SW480 (cell line): ENCODE data around the gene SMARCE1.

Experiments
- DNase-seq: peaks from one replicate; pipeline ENCODE4 v3.0.0-alpha.2; 2016; ENCODE audit warnings: low spot score

Gene SMARCE1

DNA sequence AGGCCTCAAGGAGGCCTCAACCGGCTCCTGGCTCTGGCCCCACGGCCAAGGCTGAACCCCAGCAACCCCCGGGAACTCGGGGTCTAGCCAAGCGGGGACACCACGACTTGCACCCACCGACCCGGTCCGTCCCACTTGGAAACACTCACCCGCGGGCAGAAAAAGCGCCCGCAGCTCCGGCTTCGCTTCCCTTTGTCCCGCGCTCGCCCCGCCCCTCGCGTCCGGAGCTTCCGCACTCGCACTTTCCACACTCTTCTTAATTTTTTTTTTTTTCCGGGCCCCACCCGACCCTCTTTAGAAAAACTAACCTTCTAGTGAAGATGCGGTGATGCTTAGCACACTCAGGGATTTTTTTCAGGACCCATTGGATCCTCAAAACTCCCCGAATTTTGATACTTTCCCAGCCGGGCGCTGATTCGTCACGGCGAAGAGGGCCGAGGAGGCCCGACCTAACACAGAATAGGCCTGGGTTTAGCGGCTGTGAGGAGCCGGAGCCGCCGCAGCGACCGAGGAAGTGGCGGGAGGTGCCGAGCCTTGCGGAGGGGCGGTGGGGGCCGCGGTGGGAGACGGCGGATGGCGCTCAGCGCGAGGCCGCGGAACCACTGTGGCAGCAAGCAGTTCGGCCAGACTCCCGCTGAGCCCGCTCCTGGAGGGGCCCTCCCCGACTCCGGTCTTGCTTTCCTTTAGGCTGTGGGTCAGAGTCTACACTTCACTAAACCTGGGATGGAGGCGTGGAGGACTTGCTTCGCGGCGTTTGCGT lies at the start of gene SMARCE1:
Gene SMARCE1 (minus strand): TSS at position 195 of the 760 bp plus-strand sequence. CDS start 2,016 bp downstream, outside the sequence.
- DNase-seq = peak; percentile 78

DNA sequence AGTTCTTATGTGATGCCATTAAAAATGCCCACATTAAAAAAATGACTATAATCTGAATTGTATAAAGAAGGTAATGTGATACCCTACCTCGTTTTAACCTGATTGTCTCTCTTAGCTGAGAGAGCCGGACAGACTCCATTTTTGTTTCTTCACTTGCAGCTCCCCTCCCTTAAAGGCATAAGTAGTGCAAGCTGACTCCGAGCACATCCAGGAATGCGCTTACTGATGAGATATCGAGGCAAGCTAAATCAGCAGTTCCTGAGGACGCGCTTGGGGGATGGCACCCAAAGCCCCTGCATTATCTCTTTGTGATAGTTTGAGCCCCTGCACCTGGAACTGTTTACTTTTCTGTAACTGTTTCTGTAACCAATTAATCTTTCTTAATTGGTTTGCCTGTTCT lies 49.7 kb upstream of the SMARCE1 start:
- no peak for DNase-seq

DNA sequence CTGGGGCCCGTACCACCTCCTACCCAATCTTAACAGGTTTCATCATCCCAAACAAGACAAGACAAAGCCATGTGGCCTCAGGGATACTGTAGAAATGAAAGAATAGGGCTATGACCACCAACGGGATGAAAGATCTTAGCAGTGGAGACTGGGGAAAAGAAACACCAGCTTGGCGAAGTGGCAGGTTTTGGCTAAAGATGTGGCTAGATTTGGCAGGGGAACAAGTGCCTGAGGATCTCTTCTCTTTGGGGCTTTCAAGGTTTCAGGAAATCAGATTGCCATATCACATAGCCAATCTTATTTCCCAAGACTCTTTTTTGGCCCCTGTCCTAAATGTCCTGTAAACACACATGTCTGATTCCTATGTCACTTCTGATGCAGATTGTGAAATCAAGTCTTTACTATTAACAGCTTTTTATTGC lies 49.0 kb upstream of the SMARCE1 start:
- DNase-seq = no peak

DNA sequence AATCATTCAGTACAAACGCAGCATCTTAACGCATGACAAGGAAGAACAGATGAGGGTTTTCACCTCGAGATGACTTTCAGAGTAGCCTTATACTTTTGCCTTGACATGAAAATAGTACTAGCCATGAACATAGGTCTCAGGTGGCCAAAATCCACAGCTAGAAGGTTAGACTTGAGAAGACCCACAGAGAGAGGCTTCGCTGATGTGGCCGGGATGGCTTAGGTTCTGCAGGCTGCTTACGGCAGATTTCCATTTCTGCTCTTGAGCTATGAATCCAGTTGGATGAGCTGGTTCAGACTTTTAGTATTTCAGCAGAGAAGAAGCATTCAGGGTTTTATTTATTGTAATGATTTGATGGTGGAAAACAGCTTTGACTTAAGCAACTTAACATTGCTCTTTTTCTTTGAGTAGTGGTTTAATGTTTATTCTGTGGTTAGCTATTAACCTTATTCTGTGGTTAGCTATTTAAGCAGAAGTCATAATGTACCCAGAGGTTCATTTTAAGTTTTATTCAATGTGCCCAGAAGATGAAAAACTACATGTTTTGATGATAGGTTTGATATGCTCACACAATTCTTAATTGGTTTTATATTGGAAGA lies 48.4 kb upstream of the SMARCE1 start:
- DNase-seq = no peak

DNA sequence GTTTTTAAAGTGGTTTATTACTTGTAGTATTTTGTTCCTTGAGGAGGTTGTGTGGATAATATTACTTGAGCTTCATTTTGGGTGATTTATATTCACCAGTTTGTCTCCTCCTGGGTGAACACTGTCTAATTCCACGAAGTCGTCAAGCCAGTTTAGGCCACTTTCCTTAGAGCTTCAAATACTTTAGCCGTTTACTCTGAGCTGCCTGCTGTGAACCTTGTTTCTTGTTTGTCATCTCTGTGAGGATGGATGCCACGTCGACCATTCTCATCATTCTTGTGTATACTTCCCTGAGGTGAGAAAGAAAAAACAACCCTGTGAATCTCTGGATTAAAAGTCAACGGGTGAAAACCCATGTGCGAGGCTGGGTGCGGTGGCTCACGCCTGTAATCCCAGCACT lies 47.0 kb upstream of the SMARCE1 start:
- DNase-seq = no peak

DNA sequence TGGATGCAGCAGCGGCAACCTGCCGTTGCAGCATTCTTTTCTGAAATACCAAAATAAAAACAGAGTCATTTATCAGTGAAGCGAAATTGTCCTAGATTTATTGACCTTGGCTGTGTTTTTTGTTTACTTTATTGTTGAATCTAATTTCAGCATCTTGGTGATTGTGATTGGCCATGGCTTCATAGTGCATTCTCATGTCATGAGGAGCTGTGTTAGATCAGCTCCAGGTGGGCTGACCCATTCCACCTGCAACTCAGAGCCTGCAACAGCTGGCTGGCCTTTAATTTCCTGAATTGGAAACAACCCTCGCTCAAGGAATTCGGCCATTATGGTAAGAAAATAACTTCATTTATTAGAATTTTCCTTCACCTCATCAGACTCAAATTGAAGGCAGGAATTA lies 39.5 kb upstream of the SMARCE1 start:
- DNase-seq = no peak

DNA sequence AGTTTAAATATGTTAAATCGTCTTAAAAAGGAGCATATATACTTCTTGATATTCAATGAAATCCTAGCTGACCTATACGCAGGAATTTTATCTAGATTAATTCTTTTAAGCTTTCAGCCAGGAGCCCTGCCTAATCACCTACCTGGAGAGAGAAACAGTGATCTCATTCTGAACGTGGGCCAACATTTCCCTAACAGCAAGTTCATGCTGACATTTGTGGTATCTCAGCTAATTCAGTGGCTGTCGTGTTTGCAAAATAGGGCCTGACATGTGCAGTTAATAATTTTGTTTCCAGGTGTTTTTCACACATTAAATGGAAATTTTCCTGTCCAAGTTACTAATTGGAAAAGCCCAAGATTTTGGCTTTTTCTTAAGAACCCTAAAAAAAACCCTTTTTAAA lies 38.6 kb upstream of the SMARCE1 start:
- no peak for DNase-seq

DNA sequence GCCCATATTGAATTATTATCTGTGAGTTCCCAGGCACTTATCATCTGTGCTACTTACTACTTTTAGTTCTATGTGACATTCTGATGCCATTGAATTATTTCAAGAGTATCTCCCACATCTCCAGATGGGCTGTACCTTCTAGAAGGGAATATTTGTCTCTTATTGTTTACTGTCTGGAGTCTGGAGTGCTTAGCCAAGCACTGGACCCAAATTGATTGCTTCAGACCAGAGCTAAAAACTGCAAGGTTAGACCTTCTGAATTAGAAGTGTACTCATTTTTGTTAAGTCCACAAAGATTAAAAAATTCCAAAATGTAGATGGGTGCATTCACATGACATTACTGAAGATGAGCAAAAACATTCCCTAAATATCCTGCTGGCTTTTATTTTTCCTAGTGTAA lies 33.4 kb upstream of the SMARCE1 start:
- no peak for DNase-seq

DNA sequence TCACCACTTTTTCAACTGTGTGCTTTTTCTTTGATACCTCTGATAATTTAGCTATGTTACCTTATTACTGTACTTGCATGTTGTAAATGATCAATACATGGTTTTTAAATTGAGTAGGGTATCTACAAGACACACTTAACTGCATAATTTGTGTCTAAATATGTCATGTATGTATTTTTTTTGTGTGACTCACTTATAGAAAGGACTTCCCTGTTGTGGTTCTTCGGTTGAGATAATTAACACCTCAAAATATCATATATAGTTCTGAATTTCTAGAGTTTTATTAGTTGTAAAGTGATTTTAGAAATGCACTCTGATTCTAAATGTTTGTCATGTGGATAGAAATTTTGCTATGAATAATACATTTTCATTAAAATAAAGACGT lies 31.9 kb upstream of the SMARCE1 start:
- DNase-seq = no peak

DNA sequence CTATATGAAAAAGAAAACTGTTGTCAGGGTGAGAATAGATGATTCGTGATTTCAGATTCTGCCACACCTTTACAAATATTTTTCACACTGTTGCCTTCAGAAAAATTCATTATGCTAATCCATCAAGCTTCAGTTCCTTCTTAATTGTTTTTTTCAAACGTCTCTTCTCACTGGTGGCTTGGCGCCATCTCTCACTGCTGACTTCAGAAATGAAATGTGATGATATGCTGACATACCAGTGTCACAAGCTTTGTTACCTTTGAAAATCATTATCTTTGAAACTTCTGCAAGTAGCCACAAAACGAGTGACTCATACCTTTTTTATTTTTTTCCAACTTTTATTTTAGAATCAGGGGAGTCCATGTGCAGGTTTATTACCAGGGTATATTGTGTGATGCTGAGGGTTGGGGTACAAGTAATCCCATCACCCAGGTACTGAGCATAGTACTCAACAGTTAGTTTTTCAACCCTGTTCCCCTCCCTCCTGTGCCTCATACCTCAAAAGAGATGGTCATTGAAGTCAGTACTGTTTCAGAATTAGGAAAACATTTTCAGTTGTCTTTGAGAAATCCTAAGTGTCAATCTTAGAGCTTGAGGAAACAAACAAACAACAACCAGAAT lies 31.4 kb upstream of the SMARCE1 start:
- peak; percentile 6 for DNase-seq

DNA sequence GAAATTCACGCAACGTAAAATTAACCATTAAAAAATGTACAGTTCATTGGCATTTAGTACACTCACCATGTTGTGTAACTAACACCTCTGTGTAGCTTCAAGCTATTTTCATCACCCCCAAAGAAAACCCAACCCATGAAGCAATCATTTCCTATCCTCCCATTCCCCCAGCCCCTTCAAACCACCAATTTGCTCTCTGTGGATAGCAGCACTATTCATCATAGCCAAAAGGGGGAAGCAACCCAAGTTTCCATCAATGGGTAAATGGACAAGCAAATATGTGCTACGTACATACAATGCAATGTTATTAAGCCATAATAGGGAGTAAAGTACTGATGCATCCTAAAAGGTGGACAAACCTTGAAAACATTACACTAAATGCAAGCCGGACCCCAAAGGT lies 28.3 kb upstream of the SMARCE1 start:
- no peak for DNase-seq

DNA sequence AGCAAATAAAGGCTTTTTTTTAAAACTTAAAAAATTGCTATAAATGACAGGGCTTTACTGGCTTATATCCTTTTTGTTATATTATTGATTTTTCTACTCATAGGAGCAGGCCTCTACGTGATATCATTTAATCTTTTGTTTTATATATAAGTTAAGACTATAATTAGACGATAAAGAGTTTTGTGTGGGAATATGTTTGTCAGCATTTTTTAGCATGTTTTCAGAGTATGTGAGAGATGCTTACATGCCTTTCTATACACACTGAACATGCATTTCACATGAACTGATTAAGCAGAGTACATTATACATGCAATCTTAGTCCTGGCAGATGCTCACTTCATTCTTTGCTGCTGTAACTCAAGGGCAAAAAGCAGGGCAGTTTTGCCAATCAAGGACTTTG lies 25.0 kb upstream of the SMARCE1 start:
- DNase-seq = no peak

DNA sequence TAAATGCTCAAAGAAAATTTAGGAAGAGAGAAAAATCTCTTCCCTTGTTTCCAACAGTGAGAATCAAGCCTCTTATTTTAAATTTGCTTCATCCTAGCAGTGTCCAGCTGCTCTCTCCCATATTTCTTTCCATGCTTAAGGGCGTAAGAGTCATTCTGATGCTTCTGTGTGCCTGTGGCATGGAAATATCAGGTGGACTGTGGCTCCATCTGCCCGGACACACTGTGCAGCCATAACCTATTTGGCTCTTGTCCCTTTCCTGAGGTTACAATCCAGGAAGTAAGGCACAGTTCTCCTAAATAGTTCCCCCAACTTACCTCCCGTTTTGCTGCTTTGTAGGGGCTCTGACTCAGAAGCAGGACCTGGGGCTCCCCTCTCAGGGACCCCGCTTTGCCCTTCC lies 23.7 kb upstream of the SMARCE1 start:
- DNase-seq = no peak

DNA sequence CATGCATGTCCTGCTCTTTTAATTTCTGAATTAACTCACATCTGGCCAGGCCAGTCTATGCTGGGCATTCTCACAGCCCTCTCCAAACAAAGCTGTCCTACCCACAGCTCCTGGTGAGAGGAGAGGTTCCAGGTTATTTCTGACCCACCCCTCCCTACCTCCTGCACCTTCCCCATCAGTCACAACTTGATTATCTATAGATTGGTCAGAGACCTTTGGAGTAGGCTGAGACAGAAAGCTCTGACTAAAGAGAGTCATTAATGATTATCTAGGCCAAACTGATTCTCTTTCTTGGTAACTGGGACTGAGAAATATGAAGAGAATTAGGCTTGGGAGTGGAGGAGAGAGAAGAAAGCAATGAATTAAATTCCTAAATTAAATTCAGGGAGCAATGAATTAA lies 18.7 kb upstream of the SMARCE1 start:
- DNase-seq = no peak

DNA sequence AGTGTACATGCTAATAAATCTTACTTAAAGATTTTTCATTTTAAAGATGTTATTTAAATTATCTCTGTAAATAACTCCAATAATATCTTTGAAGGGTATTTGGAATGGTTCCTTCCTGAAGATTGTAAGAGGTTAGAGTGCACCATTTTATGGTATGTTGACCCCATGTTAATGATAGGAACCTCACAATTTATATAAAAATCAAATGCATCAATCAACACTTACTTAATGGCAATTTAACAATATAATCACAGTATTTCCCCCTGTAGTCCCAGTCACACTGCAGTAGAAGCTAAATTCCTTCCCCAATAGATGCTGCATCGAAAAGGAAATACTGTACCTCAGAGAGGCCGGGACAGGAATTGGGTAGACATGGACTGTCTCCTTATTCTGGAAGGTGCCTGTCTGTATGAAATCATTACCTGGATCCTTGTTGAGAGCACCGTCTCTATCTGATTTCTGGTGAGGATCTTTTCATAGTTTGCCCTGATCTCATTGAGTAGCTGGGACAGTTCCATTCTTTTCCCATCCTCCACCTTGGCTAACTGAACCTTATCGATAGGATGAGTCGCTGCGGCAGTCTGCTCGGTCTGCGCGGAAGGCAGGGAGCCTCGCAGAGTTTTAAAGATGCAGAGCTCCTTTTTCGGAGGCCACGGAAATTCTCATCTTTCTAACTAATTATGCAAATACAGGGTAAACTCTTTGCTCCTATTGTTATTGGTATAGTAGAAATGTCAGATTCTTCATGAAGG lies 17.1 kb upstream of the SMARCE1 start, which contains the start of gene KRT222:
Gene KRT222 (minus strand): TSS at position 596 of the 752 bp plus-strand sequence. CDS start 78 bp downstream, at position 518.
- DNase-seq = no peak

DNA sequence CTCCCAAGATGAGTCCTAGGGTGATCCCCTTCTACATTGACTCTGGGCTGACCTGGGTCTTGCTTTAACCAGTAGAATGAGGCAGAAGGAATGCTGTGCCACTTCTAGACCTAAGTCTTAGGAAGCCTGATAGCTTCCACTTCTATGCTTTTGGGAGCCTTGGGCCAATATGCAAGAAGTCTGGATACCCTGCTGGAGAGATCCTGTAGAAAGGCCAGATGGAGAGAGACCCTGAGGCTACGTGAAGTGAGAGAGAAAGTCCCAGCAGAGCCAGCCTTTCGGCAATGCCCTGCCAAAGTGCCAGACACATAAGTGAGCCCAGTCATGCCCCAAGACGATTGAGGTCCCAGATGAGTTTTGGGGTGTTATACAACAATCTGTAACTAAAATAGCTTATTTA lies 15.6 kb upstream of the SMARCE1 start:
- no peak for DNase-seq

DNA sequence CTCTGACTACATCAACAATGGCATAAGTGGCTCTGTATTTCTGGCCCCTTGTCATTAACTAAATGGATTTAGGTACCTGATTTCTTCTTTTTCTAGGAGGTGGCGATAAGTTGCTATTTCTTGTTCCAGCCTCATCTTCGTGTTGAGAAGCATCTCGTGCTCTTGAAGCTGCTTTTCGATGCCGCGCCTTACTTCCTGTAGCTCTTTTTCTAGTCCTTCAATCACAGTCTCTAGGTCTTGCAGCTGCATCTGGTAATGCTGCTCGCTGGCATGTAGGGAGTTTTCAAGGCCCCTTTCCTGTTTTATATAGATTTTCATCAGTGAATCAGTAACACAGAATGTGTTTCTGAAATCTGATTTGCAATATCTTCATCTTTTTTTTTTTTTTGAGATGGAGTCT lies 12.3 kb upstream of the SMARCE1 start:
- no peak for DNase-seq

DNA sequence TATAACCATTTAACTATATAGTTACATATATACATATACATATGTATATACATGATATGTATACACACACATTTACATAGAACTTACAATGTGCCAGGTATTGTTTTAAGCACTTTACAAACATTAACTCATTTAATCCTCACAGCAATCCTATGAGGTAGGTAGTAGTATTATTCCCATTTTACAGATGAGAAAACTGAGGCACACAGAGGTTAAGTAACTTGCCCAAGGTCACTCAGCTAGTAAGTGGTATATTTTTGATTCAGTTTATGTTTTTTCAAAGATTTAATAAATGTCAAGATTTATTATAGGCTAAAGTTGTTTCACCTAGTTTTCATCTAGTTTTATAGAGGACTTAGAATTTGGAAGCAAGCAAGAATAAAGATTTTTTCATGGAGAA lies 10.8 kb upstream of the SMARCE1 start:
- no peak for DNase-seq

DNA sequence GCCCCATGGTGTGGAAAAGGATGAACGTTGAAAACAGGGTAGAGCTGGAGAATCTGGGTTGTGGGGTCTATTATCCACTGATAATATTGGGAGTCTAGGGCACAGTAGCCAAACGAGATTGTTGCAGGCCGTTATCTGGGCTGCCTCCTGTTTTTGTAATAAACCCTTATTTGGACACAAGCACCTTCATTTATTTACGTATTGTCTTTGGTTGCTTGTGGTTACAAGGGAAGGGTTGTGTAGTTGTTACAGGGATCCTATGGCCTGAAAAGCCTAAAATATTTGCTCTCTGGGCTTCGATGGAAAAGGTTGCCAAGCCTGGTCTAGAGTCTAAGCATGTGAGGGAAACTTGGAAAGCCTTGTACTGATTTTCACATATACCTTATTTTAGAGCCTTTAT lies 4.3 kb upstream of the SMARCE1 start:
- DNase-seq = no peak

DNA sequence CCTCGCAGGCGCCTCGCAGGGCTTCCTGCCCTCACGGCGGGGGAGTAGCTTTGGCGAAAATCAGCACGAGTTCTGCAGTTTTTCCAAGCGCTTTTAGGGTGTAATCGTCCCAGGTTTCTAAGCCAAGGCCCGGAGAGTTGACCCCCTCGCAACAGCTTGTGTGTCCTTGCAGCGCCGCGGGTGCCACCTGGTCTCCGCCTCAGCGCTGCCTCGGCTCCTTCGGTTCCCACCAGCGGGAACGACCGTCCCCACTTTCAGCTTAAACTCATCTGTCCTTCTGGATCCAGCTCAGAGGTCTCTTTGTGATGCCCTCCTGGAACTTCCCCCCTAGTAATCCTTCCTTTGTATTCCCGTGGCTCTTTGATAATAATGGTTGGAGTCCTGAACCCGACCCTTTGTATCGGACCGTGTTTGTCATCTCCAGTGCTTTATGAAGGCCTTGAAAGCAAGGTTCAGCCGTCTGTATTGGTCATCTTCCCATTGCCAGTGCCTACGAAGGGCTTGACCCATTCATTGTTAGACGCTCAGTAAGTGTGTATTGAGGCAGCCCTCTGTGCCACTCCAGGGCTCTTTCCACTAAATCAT lies 858 bp upstream of the SMARCE1 start:
- peak; percentile 36 for DNase-seq

DNA sequence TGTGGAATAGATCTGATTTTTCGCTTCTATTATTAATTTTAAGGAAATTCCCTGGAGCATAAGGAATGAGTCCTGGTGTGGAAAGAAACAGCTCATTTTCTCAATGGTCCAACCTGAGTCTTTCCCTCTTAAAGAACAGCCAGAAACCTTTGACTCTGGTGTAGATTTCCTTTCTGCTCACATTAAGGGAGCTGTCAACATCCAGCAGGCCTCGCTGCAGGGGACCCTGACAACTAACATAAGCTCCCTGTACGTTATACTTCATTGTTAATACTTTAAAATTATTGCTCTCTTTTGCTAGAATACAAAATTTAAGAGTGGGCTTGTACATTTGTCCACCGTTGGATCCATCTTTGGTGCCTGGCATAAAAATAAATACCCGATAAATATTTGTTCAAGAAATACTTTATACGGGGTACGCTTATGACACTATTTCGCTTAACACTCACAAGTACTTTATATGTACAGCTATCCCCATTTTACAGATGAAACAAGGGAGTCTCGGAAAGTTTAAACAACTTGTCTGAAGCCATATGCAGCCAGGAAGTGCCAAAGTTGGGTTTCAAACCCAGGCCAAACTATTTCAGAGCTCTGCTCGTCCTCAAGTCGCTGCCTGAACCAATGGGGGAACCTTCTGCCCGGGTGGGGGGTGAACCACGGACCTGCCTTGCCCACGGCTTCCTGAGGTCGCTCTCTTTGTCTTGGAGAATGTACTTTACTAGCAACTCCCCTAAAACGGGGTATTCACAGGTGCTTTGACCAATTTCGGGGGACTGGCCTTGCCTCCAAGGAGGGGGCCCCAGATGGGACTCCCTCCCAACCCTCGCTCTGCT lies 611 bp downstream of the SMARCE1 start:
- peak; percentile 32 for DNase-seq
